ENCODE data around the gene TMEM255B.

DNA sequence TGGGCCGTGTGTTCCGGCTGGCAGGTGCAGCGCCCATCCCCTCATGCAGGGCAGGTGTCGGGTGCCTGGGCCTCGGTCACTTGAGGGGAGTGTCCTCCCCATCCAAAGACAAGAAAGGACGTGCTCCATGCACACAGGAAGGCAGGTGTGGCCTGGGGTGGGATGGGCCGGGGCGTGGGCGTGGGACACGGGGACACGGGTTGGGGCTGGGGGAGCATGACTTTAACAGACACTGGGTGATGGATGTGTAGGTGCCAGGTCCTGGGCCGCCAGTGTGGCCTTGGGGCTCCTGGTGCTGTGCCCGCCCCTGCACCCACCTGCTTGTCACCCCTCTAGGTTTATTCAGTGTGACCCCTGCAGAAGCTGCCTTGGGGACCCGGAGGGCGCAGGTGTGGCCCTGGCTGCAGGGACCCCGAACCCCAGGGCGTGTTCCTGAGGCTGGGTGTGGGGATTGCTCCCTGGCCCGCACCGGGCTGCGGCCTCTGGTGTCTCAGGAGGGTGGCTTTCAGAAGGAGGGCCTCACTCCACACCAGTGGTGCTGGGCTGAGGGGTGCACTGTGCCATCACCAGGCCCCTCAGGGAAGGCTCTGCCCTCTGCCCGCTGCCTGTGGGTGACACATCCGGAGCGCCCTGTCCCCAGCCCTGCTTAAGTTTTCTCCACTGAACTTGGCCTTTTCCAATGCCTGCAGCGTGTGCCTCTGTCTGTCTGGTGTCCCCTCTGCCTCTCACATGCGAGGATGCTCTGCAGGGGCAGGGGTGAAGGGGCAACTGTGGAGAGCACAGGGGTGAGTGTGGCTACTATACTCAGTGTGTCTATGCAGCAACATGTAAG, 5.2 kb downstream of the TMEM255B start:
- TF ChIP-seq, protein P1, sequence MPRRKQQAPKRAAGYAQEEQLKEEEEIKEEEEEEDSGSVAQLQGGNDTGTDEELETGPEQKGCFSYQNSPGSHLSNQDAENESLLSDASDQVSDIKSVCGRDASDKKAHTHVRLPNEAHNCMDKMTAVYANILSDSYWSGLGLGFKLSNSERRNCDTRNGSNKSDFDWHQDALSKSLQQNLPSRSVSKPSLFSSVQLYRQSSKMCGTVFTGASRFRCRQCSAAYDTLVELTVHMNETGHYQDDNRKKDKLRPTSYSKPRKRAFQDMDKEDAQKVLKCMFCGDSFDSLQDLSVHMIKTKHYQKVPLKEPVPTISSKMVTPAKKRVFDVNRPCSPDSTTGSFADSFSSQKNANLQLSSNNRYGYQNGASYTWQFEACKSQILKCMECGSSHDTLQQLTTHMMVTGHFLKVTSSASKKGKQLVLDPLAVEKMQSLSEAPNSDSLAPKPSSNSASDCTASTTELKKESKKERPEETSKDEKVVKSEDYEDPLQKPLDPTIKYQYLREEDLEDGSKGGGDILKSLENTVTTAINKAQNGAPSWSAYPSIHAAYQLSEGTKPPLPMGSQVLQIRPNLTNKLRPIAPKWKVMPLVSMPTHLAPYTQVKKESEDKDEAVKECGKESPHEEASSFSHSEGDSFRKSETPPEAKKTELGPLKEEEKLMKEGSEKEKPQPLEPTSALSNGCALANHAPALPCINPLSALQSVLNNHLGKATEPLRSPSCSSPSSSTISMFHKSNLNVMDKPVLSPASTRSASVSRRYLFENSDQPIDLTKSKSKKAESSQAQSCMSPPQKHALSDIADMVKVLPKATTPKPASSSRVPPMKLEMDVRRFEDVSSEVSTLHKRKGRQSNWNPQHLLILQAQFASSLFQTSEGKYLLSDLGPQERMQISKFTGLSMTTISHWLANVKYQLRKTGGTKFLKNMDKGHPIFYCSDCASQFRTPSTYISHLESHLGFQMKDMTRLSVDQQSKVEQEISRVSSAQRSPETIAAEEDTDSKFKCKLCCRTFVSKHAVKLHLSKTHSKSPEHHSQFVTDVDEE (CRISPR knock-in tag; IDR thresholded peaks at IDR 0.05), result no peak
- TF ChIP-seq, protein P2, sequence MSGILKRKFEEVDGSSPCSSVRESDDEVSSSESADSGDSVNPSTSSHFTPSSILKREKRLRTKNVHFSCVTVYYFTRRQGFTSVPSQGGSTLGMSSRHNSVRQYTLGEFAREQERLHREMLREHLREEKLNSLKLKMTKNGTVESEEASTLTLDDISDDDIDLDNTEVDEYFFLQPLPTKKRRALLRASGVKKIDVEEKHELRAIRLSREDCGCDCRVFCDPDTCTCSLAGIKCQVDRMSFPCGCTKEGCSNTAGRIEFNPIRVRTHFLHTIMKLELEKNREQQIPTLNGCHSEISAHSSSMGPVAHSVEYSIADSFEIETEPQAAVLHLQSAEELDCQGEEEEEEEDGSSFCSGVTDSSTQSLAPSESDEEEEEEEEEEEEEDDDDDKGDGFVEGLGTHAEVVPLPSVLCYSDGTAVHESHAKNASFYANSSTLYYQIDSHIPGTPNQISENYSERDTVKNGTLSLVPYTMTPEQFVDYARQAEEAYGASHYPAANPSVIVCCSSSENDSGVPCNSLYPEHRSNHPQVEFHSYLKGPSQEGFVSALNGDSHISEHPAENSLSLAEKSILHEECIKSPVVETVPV (CRISPR knock-in tag; IDR thresholded peaks at IDR 0.05), result no peak
